Activated CD8-positive, alpha-beta memory T cell treated with anti-CD3 and anti-CD28 coated beads for 1 hour (primary cell): Measurements from ENCODE around the gene GOLGA8S.
"Not testable (repeated sequence)": the region's sequence is repeated elsewhere in the genome, so short reads cannot be mapped to it uniquely, and the experiment has no call there.

Source experiments
- DNase-seq, 2 donors: peaks; one replicate each; pipeline ENCODE4 v3.0.0-alpha.2; 2020; ENCODE audit warnings: low read depth in 1 of 2; ENCODE audit errors: extremely low read depth in 1 of 2

The GOLGA8S gene

DNA sequence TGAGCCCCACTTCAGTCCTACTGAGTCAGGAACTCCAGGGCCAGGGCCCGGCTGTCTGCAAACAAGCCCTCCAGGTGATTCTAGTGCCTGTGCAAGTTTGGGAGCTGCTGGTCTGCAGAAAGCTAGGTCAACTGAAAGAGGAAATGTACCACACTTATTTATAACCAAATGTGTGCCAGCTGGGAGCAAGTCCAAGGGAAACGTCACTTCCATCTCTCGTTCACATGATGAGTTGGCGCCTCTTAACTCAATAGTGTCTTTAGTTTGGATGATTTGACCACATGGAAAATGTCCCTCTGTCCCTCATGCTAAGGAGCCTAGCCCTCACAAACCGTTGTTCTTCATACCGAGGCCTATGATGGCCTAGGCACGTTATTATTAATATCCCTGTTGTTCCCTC is 43.2 kb downstream of the GOLGA8S start:
- DNase-seq: no peak

DNA sequence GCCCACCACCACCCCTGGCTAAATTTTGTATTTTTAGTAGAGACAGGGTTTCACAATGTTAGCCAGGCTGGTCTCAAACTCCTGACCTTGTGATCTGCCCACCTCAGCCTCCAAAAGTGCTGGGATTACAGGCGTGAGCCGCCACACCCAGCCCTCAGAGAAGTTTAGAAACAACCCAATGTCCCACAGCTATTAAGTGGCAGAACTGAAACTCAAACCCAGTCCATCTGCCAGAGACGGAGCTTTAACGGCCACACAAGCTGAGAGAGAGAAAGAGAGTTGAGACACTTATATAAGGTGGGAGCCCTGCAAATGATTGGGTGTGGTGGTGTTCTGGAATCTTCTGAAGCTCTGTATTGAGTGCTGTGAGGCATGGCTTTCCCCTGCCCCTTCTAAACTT is 43.8 kb downstream of the GOLGA8S start:
- DNase-seq: not testable (repeated sequence)

DNA sequence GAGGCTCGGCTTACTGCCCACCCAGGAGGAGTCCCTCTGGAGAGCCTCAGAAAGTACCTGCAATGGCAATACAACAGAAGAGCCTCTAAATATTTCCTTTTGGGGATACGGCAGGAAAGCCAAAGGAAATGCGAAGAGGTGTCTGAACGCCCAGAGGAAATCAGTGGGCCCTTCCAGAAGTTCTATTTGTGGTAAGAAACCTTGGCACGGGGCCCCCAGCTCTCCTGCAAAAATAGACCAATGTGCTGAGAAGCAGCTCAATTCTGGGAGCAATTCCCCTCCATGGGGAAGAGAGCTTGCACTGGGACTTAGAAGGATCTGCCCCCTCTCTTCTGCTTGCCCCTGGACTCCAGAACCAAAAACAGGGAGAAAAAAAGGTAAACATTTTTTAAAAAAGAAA is 44.7 kb downstream of the GOLGA8S start:
- DNase-seq: not testable (repeated sequence)

DNA sequence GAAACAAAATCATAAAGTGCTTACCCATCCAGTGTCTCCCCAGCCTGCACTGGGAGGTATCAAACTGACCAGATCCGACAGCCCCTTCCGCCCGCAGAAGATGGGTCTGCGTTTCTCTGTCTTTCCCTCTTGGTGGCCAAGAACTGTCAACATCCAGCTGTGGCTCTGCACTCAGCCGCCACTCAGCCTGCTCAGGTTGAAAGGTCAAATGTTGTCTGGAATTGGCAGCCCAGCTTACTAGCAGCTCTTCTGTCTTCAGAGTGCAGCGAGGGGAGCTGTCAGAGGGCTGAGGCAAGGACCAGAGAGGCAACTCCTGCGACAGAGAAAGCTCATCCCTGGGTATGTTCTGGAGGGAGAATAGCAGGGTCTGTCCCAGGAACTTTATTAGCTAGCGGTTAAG is 47.1 kb downstream of the GOLGA8S start:
- no peak for DNase-seq

DNA sequence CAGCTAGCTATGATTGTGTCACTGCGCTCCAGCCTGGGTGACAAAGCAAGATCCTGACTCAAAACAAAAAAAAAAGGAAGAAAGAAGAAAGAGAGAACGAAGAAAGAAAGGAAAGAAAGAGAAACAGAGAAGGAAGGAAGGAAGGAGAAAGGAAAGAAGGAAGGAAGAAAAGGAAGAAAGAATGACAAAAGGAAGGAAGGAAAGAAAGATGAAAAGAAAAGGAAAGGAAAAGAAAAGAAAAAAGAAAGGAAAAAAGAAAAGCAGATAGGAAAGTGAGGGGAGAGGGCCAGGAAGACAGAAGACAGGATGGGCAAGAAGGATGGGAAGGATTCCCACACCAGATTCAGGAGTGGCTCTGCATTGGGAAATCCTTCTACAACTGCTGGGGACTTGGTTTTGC is 47.6 kb downstream of the GOLGA8S start:
- DNase-seq: no peak

DNA sequence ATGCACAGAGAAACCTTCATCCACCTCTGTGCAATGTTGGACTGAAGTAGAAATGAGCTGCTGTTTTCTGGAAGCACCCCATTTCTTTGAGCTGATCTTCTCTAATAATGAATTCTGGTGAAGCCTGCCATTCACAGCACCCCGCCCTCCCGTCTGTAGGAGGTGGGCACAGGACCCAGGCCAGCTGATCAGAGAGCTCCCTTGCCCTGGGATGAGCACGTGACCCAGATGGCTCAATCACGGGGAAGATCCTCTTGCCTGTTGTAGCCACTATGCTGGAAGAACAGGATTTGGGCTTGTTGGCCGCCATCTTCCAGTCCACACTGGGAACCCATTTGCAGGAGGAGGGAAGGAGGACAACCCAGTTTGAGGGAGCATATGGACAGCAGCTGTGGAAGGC is 48.0 kb downstream of the GOLGA8S start:
- DNase-seq: no peak

DNA sequence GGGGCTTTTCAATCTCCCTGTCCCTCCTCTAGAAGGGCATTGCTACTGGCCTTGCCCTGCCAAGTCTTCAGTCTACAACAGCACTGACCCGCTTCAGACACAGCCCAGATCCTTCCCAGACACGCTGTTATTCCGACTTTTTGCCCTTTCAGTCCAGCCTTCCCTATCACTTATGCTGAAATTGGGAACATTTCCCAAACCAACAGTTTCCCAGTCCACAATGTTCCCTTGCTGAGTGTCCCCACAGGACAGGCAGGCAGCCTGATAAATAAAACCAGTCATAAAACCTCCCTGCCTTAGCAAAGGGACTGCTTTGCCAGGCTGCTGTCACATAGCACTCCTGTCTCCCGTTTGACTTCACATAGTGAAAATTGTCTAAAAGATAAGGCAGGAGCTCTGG is 49.0 kb downstream of the GOLGA8S start:
- DNase-seq: no peak

DNA sequence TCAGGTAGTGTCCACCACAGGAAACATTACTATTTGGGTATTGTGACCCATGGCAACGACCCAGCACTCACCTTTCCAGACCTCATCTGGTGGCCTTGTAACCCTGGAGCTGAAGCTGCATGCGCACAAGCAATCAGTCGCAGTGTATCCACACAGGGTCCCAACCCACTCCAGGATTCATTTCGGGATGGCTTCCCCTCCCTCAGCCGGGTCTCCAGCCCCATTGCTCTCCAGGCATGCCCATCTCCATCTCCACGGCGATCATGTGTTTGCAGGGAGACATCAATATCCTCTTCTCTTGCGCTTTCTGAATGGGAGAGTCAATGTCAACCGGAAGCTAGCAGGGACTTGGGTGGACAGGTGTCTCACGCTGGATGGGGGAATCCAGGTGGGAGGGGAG is 57.3 kb downstream of the GOLGA8S start:
- no peak for DNase-seq

DNA sequence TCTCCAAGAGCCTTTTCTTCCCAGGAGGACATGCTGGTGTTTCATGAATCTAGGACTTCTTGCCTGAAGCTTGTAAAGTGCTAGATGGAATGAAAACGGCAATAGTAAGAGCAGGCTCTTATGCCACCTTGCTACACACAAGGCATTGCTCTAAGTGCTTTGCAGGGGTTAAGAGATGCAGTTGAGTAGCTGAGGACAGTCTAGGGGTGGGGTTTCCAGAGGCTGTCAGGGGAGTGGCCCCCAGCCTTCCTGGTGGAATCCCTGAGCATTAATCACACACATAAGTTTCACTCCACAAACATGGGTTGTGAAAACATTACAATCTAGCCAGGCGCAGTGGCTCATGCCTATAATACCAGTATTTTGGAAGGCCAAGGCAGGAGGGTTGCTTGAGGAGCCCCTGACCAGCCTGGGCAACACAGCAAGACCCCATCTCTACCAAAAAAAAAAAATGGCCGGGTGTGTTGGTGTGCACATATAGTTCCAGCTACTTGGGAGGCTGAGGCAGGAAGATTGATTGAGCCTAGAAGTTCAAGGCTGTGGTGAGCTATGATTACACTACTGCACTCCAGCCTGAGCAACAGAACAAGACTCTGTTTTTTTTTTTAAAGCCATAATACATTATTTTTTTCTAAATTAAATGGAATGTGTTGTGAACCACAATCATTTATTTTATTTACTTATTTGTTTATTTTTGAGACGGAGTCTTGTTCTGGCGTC is 58.5 kb downstream of the GOLGA8S start:
- DNase-seq: not testable (repeated sequence)
